Peyer's patch (tissue), 4 donors: ENCODE data around the gene CALM3.

Experiments
- CTCF ChIP-seq, 6 experiments: fragments of 450-650 bp in 4 of 6; fragments of 200-600 bp in 2 of 6; sonication (generic) in 1 of 6; IDR thresholded peaks; one replicate each; pipeline ENCODE4 v1.5.1; 2017 to 2019; ENCODE audit warnings: antibody characterized with exemption in 6 of 6, mild to moderate bottlenecking in 3 of 6, moderate library complexity in 1 of 6
- POLR2A ChIP-seq, 2 donors: fragments of 450-650 bp; IDR thresholded peaks; one replicate each; pipeline ENCODE4 v1.5.1; 2017; ENCODE audit warnings: antibody characterized with exemption in 2 of 2, mild to moderate bottlenecking in 2 of 2, moderate library complexity in 2 of 2

GRCh38 chr19:46621191-46622117 lies 20.3 kb downstream of the CALM3 start:
- no peak for TF ChIP-seq CTCF (IDR thresholded peaks at IDR 0.05)
- no peak for TF ChIP-seq POLR2A (IDR thresholded peaks at IDR 0.05)
